HG03521 (cell line): ENCODE data around the gene KRTAP10-9.
"Not testable (repeated sequence)": the region's sequence is repeated elsewhere in the genome, so short reads cannot be mapped to it uniquely, and the experiment has no call there.

Experiments used
- ATAC-seq: cut with Tn5 transposase; IDR thresholded peaks from one replicate; pipeline ENCODE4 v1.9.1; 2021; ENCODE audit warnings: mild to moderate bottlenecking, moderate library complexity; ENCODE audit not compliant: unreplicated experiment

Gene KRTAP10-9, protein sequence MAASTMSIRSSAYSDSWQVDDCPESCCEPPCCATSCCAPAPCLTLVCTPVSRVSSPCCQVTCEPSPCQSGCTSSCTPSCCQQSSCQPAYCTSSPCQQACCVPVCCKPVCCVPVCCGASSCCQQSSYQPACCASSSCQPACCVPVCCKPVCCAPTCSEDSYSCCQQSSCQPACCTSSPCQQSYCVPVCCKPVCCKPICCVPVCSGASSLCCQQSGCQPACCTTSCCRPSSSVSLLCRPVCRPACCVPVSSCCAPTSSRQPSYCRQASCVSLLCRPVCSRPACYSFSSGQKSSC

DNA sequence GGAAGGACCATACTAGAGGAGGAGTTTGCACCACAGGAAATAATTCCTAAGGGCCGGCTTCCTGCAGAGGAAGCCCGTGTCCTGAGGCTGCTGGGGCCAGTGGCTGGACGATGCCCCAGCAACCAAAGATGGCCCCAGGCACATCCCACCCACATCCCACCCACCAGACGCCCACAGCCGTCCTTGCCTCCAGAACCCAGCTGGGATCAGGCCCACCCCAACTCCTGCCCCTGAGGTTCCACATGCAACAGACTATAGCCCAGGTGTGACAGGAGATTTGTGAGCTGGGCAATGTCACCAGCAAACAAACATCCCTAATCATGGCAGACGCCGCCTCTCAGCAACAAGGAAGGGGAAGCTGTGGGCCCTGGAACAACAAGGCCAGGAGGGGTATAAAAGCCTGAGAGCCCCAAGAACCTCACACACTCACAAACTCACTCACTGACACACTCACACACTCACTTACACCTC is at the start of gene KRTAP10-9:
KRTAP10-9 (plus strand) TSS at position 421 of the 471 bp plus-strand sequence. CDS start 79 bp downstream, outside the sequence.
- ATAC-seq = no peak

DNA sequence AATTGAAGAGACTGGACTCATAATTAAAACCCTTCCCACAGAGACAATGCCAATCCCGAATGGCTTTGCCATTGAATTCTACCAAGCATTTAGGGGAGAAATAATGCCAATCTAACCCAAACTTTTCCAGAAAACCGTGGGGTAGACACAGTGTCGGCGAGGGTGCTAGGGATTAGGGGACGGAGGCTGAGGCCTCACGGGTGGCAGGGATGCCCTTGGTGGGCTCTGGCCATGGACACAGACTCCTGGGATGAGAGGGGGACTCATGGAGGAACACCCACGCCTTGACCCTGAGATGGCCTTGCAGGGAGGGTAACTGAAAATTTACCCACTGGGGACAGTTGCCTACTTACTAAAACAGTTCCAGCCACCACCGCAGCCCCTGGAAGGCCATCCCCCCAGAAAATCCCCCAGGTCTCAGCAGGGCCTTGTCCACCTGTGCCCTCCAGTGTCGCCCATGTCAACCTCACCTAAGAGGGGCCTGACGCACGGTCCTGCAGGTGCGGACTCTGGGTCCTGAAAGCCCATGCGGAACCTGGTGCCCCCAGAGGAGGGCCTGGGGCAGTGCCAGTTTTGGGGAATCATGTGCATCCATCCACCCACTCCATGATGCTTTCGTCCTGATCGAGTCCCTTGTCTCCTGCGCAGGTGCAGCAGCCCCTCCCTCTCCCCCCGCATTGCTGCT is 48.4 kb upstream of the KRTAP10-9 start:
- no peak for ATAC-seq

DNA sequence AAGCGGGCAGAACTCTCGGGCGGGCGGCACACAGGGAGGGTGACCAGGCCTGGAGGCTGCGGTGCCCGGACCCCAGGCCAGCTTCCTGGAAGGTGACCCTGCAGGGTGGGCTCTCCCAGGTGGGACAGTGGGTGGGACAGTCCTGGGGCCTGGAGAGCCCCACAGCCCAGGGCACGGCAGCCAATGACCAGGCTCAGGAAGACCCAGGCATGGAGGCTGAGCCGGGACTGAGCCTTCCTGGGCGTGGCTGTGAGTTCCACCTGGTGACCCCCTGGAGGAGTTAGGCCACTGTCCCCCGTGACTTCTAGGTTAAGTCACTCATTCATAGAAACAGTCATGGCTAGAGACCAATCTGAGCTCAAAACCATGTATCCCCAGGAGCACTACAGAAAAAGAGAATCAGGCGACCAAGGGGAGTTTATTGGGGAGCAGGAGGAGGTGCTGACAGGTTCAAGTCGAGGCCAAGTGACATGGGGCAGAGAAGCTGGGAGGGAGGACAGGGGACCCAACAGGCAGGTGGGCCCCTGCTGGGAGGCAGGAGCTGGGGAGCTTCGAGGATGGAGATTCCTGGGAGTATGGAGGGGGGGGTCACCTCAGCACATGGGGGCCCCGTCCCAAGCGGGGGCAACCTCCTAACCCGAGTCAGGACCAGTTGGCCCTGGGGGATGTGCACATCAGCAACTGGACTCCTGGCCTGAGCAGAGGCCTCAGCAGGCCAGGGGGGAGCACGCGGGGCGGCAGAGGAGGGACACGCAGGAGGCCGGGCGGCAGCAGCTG is 47.6 kb upstream of the KRTAP10-9 start:
- no peak for ATAC-seq

DNA sequence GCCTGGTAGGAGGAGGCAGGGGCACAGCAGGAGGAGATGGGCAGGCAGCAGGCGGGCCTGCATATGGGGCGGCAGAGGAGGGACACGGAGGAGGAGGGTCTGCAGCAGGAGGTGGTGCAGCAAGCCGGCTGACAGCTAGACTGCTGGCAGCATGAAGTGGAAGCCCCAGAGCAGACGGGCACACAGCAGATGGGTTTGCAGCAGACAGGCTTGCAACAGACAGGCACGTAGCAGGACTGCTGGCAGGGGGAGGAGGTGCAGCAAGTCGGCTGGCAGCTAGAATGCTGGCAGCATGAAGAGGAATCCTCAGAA is 47.1 kb upstream of the KRTAP10-9 start:
- no peak for ATAC-seq

DNA sequence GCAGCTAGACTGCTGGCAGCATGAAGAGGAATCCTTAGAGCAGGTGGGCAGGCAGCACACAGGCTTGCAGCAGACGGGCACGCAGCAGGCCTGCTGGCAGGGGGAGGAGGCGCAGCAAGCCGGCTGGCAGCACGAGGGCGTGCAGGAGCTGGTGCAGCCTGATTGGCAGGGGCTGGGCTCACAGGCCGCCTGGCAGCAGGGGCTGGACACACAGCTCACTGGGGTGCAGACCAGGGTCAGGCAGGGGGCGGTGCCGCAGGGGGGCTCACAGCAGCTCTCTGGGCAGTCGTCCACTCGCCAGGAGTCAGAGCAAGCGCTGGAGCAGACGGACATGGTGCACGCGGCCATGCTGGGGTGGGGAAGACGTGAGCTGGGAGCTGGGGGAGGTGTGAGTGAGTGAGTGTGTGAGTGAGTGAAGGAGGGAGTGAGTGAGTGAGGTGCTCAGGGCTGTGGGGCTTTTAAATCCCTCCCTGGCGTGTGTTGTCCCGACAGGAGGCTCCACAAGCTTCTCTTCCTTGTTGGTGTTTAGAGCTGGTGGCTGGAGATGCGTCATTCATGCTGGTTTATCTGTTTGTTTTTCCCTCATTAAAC is 46.6 kb upstream of the KRTAP10-9 start, which contains the start of gene KRTAP10-5:
KRTAP10-5 (minus strand) TSS at position 374 of the 591 bp plus-strand sequence; CDS start at position 348, 26 bp downstream.
- not testable (repeated sequence) for ATAC-seq

DNA sequence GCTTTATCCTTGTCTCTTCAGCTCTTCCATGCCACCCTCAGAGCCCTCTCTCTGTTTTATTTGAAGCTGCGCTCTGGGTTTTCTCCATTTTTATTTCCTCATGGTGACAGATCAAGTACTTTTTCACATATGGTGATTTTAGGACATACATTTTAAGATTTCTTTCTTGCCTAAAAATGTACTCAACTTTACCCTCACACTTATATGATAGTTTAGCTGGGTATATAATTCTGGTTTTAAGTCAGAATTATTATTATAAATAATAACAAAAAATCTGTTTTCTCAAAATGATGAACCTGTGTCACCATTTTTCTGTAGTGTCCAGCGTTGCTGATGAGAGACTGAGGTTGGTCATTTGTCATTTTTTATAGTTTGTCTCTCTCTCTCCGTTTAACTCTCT is 45.7 kb upstream of the KRTAP10-9 start:
- no peak for ATAC-seq

DNA sequence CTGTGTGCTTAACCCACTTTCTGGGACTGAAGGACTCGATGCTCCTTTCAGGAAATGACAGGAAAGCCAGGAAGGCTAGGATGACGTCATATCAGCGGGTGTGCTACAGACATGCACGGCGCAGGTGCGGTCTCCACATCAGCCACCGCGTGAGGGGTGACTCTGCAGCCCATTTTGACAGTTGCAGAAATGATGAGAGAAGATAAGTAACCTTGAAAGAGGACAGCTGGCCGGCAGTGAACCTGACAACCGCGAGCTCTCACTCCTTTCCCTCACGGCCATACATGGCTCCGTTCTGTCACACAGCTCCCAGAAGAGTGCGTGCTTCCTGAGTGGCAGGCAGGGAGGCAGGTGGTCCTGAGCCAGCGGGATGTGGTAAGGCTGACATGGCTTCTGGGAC is 44.8 kb upstream of the KRTAP10-9 start:
- ATAC-seq = no peak

DNA sequence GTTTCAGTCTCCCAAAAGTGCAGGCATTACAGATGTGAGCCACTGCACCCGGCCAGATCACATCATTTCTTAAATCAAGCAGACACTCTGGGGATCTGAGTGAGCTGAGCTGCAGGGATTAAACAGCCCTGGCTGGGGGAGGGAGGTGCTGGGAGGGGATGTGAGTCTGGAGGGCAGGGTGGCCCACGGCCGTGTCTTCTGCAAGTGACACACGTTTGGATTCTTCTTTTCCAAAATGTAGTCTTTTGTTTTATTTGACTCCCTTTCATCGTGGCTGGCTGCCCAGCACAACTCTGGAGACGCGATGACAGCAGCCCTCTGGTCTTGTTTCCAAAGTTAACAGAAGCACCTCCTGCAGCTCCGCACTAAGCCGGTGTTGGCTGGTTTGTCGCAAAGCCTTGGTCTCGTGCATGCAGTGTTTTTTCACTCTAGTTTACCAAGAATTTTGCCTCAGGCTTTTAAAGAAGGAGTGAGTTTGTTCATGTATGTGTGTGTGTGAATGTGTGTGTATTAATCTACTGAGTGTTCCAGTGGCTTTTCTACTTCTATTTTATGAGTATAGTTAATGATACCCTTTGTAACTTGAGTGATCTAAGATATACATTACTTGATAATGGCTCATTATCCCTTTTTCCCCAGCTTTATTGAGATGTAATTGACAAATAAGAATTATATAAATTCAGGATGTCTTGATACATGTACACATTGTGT is 43.6 kb upstream of the KRTAP10-9 start:
- no peak for ATAC-seq

DNA sequence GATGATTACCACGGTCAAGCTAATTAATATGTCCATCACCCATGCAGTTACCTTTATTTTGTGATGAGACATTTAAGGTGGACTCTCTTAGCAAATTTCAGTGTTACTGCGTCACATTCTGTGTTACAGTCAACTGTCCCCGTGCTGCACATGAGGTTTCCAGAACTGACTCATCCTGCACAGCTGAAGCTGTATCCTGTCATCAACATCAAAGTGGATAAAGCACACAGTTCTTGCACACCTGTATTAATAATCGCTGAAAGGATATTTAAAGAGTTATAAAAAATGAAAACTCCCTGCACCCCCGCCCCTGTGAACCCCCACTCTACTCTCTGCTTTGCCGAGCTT is 43.1 kb upstream of the KRTAP10-9 start:
- ATAC-seq = no peak

DNA sequence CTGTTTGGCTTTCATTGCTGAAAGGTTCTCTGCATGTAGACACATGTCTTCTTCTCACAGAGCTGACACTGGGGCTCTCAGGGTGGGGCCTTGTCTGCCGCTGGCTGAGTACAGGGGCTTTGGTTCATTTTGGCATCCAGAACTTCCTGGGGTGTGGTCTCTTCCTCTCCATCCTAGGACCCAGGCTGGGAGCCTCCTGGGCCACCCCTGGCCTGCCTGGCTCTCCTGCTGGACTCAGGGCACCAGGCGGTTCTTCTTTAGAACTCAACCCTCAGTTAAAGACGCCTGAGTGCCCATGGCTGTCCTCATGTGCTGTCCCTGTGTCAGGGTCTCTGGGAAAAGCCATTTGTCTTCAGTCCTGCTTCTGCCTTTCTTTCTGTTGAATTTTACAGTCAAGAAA is 41.0 kb upstream of the KRTAP10-9 start:
- no peak for ATAC-seq

DNA sequence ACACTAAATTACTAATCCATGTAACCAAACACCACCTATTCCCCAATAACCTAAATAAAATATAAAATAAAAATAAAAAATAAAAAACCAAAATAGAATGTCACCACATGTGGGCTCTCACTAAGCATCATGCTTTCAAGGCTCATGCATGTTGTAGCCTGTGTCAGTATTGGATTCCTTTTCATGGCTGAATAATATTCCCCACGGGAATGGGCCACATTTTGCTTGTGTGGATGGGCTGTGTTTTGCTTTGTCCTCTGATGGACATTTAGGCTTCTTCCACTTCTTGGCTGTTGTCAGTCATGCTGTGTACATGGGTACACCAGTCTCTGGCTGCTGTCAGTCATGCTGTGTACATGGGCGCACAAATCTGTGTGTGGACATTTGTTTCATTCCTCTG is 37.8 kb upstream of the KRTAP10-9 start:
- ATAC-seq = no peak

DNA sequence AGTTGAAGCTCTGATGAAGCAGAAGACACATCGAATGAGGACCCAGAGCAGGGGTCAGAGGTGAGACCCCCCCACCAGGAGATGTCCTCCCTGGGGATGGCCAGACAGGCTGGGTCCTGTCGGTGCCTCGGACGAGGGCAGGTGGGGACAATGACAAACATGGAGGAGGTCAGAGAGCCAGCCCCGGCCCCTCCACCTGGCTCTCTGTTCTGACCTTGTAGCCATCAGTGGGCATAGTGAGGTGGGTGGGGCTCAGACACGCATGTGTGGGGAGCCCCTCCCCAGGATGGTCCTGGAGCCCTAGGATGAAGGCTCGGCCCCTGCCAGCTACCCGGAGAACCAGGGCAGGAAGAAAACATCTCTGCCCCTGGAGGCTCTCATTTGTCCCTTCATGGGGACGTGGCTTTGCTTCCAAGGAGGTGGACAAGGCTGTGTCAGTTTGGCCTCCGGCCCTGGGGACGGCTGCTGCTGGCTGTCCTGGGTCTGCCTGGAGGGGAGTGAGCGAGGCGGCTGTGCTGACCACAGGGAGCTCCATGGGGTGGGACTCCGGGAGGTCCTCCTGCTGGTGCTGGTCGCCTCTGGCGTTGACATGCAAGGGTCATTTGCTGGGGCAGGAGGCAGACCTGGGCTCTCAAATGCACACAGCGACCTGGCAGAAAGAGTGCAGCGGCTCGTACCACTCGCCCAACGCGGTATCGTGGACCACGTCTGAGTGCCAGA is 37.1 kb upstream of the KRTAP10-9 start:
- no peak for ATAC-seq

DNA sequence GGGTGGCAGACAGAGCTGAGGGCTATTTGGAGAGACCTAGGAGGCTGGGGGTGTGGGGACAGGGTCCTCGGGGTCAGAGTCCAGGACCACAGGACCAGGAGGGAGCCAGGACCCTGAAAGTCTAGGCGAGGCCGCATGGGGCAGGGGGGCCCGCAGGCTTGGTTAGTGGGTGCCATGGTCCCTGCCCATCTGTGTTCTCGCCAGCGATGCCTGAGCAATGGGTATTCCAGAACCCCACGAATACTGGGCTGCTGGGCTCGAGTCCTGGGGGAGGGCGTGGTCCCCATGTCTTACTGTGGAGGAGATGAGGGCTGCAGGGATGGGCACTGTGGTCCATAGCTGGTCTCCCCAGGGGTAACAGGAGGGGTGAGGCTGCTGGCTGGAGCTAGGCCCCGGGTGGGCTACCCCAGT is 36.6 kb upstream of the KRTAP10-9 start:
- ATAC-seq = no peak

DNA sequence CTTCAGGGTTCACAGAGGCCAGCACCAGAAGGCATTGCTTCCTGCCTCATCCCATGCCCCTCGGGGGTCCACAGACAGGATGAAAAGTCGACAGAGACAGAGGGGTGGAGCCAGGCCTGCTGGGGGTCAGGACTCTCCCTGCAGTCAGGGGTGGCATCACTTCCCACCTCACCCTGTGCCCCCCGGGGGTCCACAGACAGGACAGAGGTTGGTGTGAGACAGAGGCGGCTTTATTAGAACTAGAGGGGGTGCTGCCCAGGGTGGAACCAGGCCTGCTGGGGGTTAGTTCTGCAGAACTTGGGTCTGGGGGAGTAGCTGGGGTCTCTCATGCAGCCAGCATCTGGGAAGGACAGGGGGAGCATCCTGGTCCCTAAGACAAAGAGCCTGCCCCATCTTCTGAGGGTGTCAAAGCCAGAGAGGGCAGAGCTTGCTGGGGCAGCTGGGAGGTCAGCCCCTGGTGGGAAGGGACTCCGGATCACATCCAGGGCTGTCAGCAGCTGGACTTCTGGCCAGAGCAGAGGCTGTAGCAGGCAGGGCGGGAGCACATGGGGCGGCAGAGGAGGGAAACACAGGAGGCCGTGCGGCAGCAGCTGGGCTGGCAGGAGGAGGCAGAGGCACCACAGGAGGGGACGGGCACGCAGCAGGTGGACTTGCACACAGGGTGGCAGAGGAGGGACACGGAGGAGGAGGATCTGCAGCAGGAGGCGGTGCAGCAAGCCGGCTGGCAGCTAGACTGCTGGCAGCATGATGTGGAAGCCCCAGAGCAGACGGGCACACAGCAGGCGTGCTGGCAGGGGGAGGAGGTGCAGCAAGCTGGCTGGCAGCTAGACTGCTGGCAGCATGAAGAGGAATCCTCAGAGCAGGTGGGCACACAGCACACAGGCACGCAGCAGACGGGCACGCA is 35.7 kb upstream of the KRTAP10-9 start:
- not testable (repeated sequence) for ATAC-seq

DNA sequence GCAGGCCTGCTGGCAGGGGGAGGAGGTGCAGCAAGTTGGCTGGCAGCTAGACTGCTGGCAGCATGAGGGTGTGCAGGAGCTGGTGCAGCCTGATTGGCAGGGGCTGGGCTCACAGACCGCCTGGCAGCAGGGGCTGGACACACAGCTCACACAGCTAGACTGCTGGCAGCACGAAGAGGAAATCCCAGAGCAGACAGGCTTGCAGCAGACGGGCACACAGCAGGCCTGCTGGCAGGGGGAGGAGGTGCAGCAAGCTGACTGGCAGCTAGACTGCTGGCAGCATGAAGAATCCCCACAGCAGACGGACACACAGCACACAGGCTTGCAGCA is 35.1 kb upstream of the KRTAP10-9 start:
- ATAC-seq = not testable (repeated sequence)

DNA sequence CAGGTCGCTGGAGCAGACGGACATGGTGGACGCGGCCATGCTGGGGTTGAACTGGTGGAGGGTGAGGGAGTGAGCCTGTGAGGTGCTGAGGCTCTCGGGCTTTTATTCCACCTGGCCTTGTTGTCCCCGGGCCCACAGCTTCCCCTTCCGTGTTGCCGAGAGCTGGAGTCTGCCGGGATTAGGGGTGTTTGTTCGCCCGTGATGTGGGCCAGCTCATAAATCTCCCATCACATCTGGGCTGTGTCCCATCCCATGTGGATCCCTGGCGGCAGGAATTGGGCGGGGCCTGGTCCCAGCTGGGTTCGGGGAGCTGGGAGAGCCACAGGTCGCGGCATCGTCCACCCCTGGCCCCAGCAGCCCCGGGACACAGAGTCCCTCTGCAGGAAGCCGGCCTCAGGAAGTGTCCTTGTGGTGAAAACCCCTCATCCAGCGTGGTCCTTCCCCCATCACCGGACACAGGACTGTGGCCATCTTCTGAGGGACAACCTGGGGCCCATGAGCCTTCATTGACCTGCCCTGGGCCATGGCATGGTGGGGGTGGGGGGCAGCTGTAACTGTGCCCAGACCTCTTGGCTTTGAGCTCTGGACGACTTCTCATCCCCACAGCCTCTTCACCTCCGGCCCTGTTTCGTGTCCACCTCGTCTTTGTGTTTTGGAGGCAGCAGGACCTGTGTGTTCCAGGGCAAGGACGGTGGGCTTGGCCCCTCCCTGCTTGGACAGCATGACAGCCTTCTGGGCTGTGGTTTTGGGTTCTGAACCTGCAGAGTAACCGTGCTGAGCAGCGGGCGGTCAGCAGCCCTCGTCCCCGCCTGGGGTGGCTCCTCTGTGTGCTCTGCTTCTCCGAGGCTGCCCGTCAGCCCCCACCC is 34.2 kb upstream of the KRTAP10-9 start, which contains the start of gene KRTAP10-6:
KRTAP10-6 (minus strand) TSS at position 60 of the 866 bp plus-strand sequence; CDS start at position 39, 21 bp downstream.
- ATAC-seq = no peak

DNA sequence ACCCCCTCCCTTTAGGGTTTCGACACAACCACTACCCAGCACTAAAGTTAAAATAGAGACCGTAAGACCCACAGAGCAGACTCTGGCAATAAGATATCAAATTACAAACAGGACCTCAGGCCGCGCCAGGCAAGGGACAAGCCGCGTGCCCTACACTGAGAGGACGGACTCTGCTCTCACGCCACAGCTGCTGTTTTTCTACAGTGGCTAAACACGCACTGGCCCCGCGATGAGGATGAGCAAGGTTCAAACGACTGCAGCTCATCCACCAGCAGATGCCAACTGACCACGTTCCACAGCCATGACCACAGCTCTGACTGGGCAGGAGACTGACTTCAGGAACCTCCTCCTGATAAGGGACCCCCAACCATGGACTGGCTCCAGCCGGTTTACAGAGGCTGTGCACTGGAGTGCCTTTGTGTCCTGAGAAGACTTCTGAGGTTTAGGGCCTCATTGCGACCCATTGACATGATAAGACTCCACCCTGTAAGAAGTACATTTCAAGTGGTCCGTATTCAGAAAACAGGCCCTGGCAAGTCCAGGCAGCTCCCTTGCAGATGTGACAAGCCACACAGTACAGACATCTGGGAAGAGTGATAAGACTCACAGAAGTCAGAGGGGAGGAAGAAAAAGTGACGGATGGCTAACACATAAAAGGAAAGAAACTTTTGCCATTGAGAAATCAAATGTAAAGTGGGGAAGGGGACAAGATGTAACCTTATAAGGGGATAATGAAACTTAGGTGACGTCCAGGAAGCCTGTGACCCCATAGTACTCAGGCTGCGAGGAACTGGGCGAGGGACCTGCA is 33.1 kb upstream of the KRTAP10-9 start:
- ATAC-seq = no peak
